Endothelial cell (in vitro differentiated cells): Measurements from ENCODE around the gene MAFB. TPM values are rescaled to one million over a fixed set of nuclear protein-coding genes. Genes with fewer than 3 reads are reported as not detected.

Source experiments
- DNase-seq: peaks from one replicate; pipeline ENCODE4 v3.0.0; 2021; ENCODE audit warnings: low spot score
- H3K27ac Mint-ChIP-seq: one replicate; pipeline ENCODE4 v1.8.0; 2021; ENCODE audit warnings: mixed read lengths, inconsistent platforms; ENCODE audit not compliant: unreplicated experiment
- H3K27me3 Mint-ChIP-seq: one replicate; pipeline ENCODE4 v1.8.0; 2021; ENCODE audit warnings: mild to moderate bottlenecking, moderate library complexity, mixed read lengths, inconsistent platforms; ENCODE audit not compliant: unreplicated experiment
- H3K36me3 Mint-ChIP-seq: one replicate; pipeline ENCODE4 v1.8.0; 2021; ENCODE audit warnings: mild to moderate bottlenecking, low read depth, mixed read lengths, inconsistent platforms; ENCODE audit not compliant: unreplicated experiment
- H3K4me1 Mint-ChIP-seq: one replicate; pipeline ENCODE4 v1.8.0; 2021; ENCODE audit warnings: mild to moderate bottlenecking, mixed read lengths, inconsistent platforms; ENCODE audit not compliant: unreplicated experiment
- H3K4me3 Mint-ChIP-seq: one replicate; pipeline ENCODE4 v1.8.0; 2021; ENCODE audit warnings: mild to moderate bottlenecking, mixed read lengths, inconsistent platforms; ENCODE audit not compliant: unreplicated experiment
- H3K9me3 Mint-ChIP-seq: one replicate; pipeline ENCODE4 v1.8.0; 2021; ENCODE audit warnings: mixed read lengths, inconsistent platforms; ENCODE audit not compliant: unreplicated experiment
- total RNA-seq: library from RNA; stranded (reverse); fragmentation: NEBNext Ultra II Directional; extraction: Animal tissue kit (Norgen Biotek cat#: 25700); gene quantifications from one replicate; pipeline ENCODE4 v1.2.1, GENCODE V29; 2021; ENCODE audit not compliant: unreplicated experiment
- TF ChIP-seq, protein P1 (sequence below): fragments of 200-600 bp; sonication (generic); IDR thresholded peaks from one replicate; pipeline ENCODE4 v1.5.0; 2021; ENCODE audit warnings: antibody characterized with exemption; ENCODE audit not compliant: unreplicated experiment

Gene MAFB
- total RNA-seq, 1 donor from 2014 or later = 2.1 TPM

DNA sequence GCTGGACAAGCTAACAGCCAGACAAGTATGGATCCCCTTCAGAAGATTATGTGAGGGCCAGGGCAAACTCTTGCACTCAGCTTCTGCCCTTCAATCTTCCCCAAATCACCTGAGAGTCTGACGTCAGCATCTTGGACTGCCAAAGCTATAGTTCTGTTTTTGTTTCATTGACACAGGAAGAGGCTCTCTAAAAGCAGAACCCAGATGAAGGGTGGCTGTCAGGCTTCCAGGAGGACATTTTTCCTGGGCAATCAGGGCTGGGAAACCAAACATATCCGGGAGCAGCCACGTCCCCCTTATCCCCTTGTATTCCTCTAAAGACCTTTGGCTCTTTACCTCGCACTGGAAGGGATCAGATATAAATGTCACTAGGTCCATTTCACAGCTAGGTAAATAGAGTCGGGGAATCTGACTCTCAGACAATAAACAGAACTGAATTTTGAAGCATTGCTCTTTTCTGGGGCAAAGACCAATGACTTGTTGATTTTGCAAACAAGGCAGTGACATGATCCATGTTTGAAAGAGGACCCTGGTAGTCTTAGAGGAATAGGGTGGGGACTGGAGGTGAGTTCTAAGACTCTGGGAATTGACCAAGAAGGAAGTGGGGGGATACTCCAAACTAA is 13.3 kb downstream of the MAFB start:
- no peaks in the 10 kb centered on the region for H3K9me3 Mint-ChIP-seq
- H3K27me3 Mint-ChIP-seq = peaks cover 8% of the 10 kb centered on the region

DNA sequence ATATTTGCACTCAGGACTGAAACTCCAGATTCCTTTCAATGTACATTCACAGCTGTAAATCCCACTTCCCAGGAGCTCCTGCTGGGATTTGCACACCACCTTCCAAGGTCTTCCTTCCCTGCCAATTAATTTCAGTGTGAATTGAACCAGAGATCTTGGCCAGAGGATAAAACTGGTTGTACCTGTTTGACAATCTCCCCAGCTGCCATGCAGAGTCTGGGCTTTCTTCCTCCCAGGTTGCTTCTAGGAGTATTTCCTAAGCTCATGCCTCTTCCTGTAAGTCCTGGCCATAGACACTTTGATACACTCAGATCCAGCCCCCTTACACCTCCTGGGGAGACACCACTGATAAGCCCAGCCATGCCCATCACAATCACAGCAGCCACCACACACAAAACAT is 15.6 kb downstream of the MAFB start:
- TF ChIP-seq, protein P1, sequence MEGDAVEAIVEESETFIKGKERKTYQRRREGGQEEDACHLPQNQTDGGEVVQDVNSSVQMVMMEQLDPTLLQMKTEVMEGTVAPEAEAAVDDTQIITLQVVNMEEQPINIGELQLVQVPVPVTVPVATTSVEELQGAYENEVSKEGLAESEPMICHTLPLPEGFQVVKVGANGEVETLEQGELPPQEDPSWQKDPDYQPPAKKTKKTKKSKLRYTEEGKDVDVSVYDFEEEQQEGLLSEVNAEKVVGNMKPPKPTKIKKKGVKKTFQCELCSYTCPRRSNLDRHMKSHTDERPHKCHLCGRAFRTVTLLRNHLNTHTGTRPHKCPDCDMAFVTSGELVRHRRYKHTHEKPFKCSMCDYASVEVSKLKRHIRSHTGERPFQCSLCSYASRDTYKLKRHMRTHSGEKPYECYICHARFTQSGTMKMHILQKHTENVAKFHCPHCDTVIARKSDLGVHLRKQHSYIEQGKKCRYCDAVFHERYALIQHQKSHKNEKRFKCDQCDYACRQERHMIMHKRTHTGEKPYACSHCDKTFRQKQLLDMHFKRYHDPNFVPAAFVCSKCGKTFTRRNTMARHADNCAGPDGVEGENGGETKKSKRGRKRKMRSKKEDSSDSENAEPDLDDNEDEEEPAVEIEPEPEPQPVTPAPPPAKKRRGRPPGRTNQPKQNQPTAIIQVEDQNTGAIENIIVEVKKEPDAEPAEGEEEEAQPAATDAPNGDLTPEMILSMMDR = no peak
- Mint-ChIP-seq H3K9me3 (no peaks in the 10 kb centered on the region), H3K27me3 (peaks cover 5% of the 10 kb centered on the region), H3K36me3 (peaks cover 5% of the 10 kb centered on the region), H3K4me3 (no peak overlapping the region), H3K27ac (no peak overlapping the region), H3K4me1 (no peaks in the 10 kb centered on the region)
- no peak for DNase-seq

More for the DNA sequence above, 13.3 kb downstream of the MAFB start:
- H3K4me3 Mint-ChIP-seq = no peak overlapping the region
- H3K4me1 Mint-ChIP-seq = no peaks in the 10 kb centered on the region
- no peaks in the 10 kb centered on the region for H3K36me3 Mint-ChIP-seq
- TF ChIP-seq, protein P1 = no peak
- DNase-seq = no peak
- H3K27ac Mint-ChIP-seq = no peak overlapping the region

DNA sequence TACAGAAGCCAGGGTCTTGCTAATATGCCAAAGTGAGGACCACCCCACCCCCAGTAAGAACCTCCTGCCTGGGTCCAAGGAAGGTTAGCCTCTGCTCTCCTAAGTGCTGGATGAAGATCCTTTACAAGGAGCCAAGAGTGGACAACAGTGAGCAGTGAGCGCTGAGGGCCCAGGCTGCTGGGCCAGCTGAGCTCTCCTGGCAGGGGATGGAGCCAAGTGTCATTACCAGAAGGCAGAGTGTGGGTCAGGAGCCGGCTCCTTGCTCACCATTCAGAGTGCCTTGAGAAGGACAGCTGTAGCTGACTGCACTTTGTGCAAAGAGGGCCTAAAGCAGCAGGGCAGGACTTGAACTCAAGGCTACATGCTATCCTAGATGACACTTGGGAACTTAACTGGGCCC is 16.9 kb downstream of the MAFB start:
- no peak for DNase-seq
- TF ChIP-seq, protein P1 = no peak
- H3K4me3 Mint-ChIP-seq = no peak overlapping the region
- no peak overlapping the region for H3K27ac Mint-ChIP-seq
- peaks cover 5% of the 10 kb centered on the region for H3K36me3 Mint-ChIP-seq
- H3K4me1 Mint-ChIP-seq = no peaks in the 10 kb centered on the region
- no peaks in the 10 kb centered on the region for H3K9me3 Mint-ChIP-seq
- peaks cover 5% of the 10 kb centered on the region for H3K27me3 Mint-ChIP-seq

DNA sequence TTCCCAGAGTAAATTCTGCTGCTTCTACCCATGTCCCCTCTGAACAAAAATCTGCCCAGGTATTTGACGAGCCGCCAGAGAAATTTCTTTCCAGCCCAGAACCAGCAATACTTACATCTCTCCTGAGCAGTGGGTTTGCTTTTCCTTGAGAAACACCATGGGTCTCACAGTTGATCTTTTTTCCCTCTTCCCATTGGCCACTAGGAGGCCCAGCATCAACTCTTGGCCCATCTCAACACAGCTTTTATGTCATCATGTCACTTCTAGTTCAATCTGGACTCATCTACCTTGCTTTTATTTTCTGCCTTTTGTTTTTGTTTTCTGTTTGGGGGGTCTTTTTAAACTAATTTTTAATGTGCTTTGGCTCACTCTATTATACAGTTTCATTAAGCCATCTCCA is 18.8 kb downstream of the MAFB start:
- no peaks in the 10 kb centered on the region for H3K4me1 Mint-ChIP-seq
- H3K27me3 Mint-ChIP-seq = peaks cover 5% of the 10 kb centered on the region
- no peak for DNase-seq
- TF ChIP-seq, protein P1 = no peak
- peaks cover 5% of the 10 kb centered on the region for H3K36me3 Mint-ChIP-seq
- H3K9me3 Mint-ChIP-seq = no peaks in the 10 kb centered on the region
- H3K4me3 Mint-ChIP-seq = no peak overlapping the region
- no peak overlapping the region for H3K27ac Mint-ChIP-seq

DNA sequence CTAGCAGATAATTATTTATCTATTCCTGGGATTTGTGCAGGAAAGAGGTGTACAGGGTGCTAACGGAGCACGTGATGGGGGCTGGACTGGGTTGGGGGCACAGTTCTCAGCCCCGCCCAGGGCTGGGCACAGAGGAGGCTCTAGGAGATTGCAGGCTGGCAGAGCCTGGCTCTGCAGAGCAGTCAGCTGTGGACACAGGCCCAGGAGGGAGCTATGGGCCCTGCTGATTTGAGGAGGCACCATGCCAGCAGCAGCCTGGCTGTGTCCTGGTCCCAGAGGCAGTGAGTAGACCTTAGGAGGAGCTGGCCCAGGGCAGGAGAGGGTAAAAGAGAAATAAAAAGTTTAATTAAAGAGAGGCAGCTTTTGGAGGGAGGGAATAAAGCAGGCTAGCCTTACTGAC is 19.3 kb downstream of the MAFB start:
- Mint-ChIP-seq H3K27ac (no peak overlapping the region), H3K27me3 (peaks cover 5% of the 10 kb centered on the region), H3K4me1 (no peaks in the 10 kb centered on the region), H3K4me3 (no peak overlapping the region), H3K36me3 (peaks cover 5% of the 10 kb centered on the region), H3K9me3 (no peaks in the 10 kb centered on the region)
- DNase-seq = no peak
- TF ChIP-seq, protein P1 = no peak
